ENCODE results near the gene CCL7. TPM values are rescaled to one million over a fixed set of nuclear protein-coding genes. Genes with fewer than 3 reads are reported as not detected.
"Not testable (repeated sequence)": the region's sequence is repeated elsewhere in the genome, so short reads cannot be mapped to it uniquely, and the experiment has no call there.

The CCL7 gene
- total RNA-seq, 1 donor from 2014 or later = not detected

GRCh38 chr17:34226011-34226743, 43.8 kb upstream of the CCL7 start:
- H3K36me3 Mint-ChIP-seq (ENCODE audit: low read depth) = no peaks in the 10 kb centered on the region
- TF ChIP-seq CTCF (conservative IDR thresholded peaks at IDR 0.05) = no peak
- peaks cover 23% of the 10 kb centered on the region for H3K27me3 Mint-ChIP-seq (ENCODE audit: low read depth)
- peaks cover 13% of the 10 kb centered on the region for H3K9me3 Mint-ChIP-seq
- H3K4me3 Mint-ChIP-seq = no peak overlapping the region
- H3K27ac Mint-ChIP-seq (ENCODE audit: unreplicated experiment) = no peak overlapping the region
- H3K4me1 Mint-ChIP-seq = peaks cover 8% of the 10 kb centered on the region
- no peak for DNase-seq (ENCODE audit: low read depth, low spot score)

GRCh38 chr17:34226744-34227034, 43.3 kb upstream of the CCL7 start:
- TF ChIP-seq CTCF (conservative IDR thresholded peaks at IDR 0.05) = no peak
- Mint-ChIP-seq H3K9me3 (peaks cover 14% of the 10 kb centered on the region), H3K4me1 (peaks cover 3% of the 10 kb centered on the region), H3K27ac (ENCODE audit: unreplicated experiment) (no peak overlapping the region), H3K4me3 (no peak overlapping the region), H3K27me3 (ENCODE audit: low read depth) (peaks cover 23% of the 10 kb centered on the region), H3K36me3 (ENCODE audit: low read depth) (no peaks in the 10 kb centered on the region)
- DNase-seq (ENCODE audit: low read depth, low spot score) = no peak

- Mint-ChIP-seq H3K27me3 (ENCODE audit: low read depth) (peaks cover 23% of the 10 kb centered on the region), H3K9me3 (peaks cover 14% of the 10 kb centered on the region)
- H3K4me1 Mint-ChIP-seq; H3K27ac Mint-ChIP-seq (ENCODE audit: unreplicated experiment); DNase-seq (ENCODE audit: low read depth, low spot score); H3K4me3 Mint-ChIP-seq; H3K36me3 Mint-ChIP-seq (ENCODE audit: low read depth): not testable (repeated sequence)
Measured at GRCh38 chr17:34227293-34227692, 42.7 kb upstream of the CCL7 start.

- no peak overlapping the region for H3K4me3 Mint-ChIP-seq
- H3K36me3 Mint-ChIP-seq (ENCODE audit: low read depth) = no peaks in the 10 kb centered on the region
- peaks cover 22% of the 10 kb centered on the region for H3K27me3 Mint-ChIP-seq (ENCODE audit: low read depth)
- H3K27ac Mint-ChIP-seq (ENCODE audit: unreplicated experiment) = no peak overlapping the region
- H3K4me1 Mint-ChIP-seq = no peaks in the 10 kb centered on the region
- no peak for TF ChIP-seq CTCF (conservative IDR thresholded peaks at IDR 0.05)
- peaks cover 14% of the 10 kb centered on the region for H3K9me3 Mint-ChIP-seq
- DNase-seq (ENCODE audit: low read depth, low spot score) = no peak
Measured at GRCh38 chr17:34227707-34228106, 42.3 kb upstream of the CCL7 start.

- no peak overlapping the region for H3K4me3 Mint-ChIP-seq
- H3K36me3 Mint-ChIP-seq (ENCODE audit: low read depth) = no peaks in the 10 kb centered on the region
- H3K27ac Mint-ChIP-seq (ENCODE audit: unreplicated experiment) = no peak overlapping the region
- peaks cover 11% of the 10 kb centered on the region for H3K9me3 Mint-ChIP-seq
- peaks cover 22% of the 10 kb centered on the region for H3K27me3 Mint-ChIP-seq (ENCODE audit: low read depth)
- TF ChIP-seq CTCF (conservative IDR thresholded peaks at IDR 0.05) = no peak
- no peaks in the 10 kb centered on the region for H3K4me1 Mint-ChIP-seq
- no peak for DNase-seq (ENCODE audit: low read depth, low spot score)
Measured at GRCh38 chr17:34228781-34229180, 41.2 kb upstream of the CCL7 start.

GRCh38 chr17:34230342-34230741, 39.7 kb upstream of the CCL7 start:
- no peaks in the 10 kb centered on the region for H3K36me3 Mint-ChIP-seq (ENCODE audit: low read depth)
- H3K4me1 Mint-ChIP-seq = peaks cover 3% of the 10 kb centered on the region
- H3K9me3 Mint-ChIP-seq = peaks cover 11% of the 10 kb centered on the region
- DNase-seq (ENCODE audit: low read depth, low spot score) = no peak
- H3K4me3 Mint-ChIP-seq = no peak overlapping the region
- peaks cover 11% of the 10 kb centered on the region for H3K27me3 Mint-ChIP-seq (ENCODE audit: low read depth)
- no peak overlapping the region for H3K27ac Mint-ChIP-seq (ENCODE audit: unreplicated experiment)
- TF ChIP-seq CTCF (conservative IDR thresholded peaks at IDR 0.05) = no peak

Measured in neural crest cell (in vitro differentiated cells).